Kidney capillary endothelial cell (primary cell): ENCODE measurements around the gene RAMP2.
"Not testable (repeated sequence)": the region's sequence is repeated elsewhere in the genome, so short reads cannot be mapped to it uniquely, and the experiment has no call there.

ENCODE experiments used
- DNase-seq: peaks from one replicate; pipeline ENCODE4 v3.0.0-alpha.2; 2018; ENCODE audit warnings: low spot score

The RAMP2 gene, protein sequence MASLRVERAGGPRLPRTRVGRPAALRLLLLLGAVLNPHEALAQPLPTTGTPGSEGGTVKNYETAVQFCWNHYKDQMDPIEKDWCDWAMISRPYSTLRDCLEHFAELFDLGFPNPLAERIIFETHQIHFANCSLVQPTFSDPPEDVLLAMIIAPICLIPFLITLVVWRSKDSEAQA

DNA sequence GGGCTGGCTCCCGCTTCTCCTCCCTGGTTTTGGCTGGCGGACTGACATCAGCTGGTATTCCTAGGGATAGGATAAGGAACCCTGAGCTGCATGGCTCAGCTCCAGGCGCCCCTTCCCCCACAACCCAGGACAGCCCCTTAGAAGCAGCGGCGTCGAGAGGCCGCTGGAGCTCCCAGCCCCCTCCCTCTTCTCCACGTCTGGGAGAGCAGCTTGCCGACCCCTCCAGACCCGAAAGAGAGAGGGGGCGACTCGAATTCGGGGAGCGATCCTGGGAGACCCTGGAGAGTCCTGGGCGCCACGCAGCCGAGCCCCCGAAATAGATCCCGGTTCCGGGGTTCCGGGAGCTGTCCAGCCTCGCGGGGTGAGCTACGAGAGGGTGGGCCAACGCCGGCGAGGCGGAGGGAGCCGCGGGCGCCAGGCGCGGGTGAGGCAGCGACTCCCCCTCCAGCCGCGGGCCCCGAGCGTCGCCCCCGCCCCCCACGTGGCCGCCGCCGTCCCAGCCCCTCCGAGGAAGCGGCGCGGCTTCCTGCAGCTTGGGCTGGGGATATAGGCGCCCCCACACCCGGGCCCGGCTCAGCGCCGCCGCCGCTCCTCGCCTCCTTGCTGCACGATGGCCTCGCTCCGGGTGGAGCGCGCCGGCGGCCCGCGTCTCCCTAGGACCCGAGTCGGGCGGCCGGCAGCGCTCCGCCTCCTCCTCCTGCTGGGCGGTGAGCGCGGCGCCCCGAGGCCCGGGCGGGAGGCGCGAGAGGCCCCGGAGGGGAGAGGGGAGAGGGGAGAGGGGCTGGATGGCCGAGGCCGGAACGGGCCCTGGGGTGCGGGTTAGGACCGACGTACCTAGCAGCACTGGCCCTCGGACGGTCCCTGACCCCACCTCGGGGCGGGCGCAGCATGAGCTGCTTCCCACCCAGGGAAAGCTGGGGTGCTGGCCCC lies at the start of gene RAMP2:
Gene RAMP2, plus strand, starts transcription at position 576 of the 930 bp plus-strand sequence. Its CDS starts 35 bp downstream, at position 611.
- no peak for DNase-seq

DNA sequence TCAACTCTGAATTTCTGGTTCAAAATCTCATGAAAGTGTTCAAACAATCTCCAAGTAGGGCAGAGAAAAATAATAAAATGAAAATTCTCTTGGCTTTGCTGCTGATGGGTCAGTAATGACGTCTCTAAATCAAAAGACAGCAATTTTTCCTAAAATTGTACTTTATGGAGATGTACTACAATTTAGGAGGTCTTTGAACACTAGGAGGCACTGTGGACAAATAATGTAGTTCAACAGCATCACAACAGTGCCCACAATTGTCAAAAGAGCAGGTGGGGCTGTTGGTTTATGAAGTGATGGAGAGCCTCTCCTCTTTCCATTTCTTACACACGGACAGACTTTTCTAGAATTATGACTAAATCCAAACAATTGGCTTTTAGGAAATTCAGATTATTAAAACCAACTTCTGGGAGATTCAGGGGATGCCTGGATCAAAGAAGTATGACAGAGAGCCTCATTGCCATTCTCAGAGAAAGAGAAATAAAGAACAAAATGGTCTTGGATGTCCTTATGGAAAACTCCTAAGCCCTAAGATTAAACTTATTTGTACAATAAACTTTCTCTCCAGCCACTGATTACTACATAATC lies 39.9 kb upstream of the RAMP2 start:
- DNase-seq, result peak; percentile 80

DNA sequence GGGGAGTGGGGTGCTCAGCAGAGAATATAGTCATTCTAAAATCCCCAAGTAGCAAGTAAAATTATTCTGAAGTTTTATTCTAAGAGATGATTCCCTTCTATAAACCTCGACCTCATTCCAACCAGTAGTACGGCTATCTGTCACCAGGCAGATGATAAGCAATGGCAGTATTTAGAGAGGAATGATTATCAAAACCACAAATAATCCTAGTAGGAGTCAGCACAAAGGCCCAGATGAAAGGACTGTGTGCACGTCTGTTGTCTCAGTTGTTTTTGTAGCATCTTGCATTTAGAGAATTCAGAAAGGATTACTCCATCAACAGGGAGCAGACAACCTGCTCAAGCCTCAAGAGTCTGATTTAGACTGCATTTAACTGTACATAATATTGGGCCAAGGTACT lies 37.4 kb upstream of the RAMP2 start:
- DNase-seq, result no peak

DNA sequence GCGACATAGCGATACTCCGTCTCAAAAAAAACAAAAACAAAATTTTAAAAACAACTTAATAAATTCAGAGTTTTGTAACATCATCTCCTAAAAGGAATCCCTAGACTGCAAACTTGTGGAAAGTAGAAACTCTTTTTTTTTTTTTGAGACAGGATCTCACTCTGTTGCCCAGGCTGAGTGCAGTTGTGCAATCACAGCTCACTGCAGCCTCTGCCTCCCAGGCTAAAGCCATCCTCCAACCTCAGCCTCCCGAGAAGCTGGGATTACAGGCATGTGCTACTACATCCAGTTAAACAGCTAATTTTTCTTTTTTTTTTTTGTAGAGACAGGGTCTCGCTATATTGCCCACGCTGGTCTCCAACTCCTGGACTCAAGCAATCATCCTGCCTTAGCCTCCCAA lies 35.9 kb upstream of the RAMP2 start:
- no peak for DNase-seq

DNA sequence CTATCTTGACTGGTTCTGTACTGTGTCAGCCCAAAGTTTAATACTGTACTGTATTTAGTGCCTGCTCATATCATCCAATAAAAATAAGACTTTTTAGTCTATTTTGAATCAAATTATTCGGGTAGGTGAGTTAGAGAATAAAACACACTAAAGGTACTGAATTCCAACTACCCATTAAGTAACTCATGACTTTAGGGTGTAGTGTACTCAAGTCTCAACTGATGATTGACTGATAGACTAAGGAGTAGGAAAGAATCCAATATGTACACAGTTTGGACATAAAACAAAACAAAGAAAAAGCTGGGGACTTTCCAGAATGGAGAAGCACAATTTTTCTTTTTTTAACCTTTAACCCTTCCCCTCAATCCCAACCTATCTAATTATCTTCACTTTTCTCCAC lies 20.3 kb upstream of the RAMP2 start:
- no peak for DNase-seq

DNA sequence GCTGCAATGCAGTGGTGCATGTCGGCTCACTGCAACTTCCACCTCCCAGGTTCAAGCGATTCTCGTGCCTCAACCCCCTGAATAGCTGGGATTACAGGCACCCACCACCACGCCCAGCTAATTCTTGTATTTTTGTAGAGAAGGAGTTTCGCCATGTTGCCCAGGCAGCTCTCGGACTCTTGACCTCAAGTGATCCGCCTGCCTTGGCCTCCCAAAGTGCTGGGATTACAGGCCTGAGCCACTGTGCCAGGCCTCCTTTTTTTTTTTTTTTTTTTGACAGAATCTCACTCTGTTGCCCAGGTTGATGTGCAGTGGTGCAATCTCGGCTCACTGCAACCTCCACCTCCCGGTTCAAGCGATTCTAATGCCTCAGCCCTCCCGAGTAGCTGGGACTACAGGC lies 18.1 kb upstream of the RAMP2 start:
- not testable (repeated sequence) for DNase-seq

DNA sequence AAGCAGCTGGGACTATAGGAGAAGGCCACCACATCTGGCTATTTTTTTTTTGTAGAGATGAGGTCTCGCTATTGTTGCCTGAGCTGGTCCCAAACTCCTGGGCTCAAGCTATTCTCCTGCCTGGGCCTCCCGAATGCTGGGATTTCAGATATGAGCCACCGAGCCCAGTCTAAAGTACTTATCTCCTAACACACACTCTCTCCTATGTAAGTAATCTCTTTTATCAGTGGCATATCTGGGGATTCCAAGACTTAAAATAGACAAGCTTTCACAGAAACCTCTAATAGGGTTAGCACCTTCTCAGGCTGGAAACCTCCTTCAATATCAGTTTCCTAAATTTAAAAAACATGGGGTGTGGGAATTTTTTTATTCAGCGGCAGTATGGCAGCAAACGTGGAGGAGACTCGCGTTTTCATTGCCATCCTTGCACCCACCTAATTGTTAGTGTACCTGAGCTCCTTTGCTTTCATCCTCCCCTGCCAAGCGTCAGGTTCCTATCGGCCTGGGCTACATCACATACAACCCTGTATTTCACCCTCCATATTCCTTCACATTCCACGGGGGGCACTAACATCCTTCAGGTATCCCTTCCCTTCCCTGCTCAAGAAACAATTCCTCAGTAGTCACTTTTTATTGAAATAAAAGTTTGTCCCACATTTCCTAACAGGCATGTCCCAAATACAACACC lies 17.3 kb upstream of the RAMP2 start:
- peak; percentile 37 for DNase-seq

DNA sequence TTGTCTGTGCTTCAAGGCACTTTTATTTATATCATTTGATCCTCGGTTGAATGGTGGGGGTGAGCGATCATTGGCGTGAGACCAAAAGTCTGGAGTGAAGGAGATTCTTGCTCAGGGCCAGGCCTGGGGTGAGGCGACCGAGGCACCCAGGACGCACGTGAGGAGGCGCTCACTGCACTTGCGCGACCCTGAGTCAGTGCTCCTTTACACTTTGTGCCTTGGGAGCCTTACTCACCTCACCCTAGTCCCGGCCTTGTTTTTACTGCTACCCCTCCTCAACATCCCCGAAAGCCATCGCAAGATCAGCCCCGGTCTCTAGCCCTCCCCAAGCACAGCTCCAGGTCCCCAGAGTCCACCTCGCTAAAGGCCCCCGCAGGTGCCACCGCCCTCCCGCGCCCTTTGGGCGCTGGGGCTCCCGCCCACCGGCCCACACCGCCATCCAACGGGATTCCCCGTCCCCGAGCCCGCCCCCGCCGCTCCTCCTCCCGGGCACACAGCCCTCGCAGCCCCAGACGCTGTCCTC lies 16.7 kb upstream of the RAMP2 start:
- peak; percentile 42 for DNase-seq

DNA sequence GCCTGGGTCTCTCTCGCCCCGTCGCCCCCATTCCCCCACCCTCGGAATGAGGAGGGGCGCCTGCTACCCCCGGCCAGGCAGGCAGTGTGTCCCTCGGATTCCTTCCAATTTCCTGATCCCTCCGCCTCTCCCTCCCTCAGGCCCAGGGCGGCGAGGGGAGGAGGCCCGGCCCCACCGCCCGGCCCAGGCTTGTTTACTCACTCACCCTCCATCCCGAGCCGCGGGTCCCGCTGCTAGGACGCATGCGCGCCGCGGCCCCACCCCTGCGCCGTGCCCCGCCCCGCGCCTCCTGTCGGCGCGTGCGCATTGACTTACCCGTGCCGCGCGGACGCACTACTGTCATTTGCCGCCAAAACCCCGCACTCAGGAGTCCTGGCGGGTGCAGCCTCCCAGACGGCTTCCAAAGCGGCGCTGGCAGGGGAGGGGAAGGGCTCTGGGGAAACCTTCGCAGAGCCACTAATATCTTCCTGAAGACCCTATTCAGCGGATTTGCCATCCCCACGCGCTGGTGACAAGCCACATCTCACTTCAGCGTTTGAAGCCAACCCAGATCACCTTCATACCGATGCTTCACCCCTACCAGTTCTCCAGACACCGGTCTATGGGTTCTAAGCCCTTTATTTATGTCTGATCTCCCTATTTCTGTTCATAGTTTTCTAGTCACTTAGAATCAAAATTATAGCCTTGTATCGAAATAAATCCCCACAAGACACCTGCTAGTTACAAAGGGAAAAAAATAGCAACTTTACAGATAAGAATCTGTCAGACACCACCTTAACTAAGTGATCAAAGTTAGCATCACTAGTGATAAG lies 16.0 kb upstream of the RAMP2 start, which contains the start of gene EZH1:
Gene EZH1, minus strand, starts transcription at position 235 of the 812 bp plus-strand sequence. CDS start 16,099 bp downstream, outside the sequence.
- peak; percentile 92 for DNase-seq

DNA sequence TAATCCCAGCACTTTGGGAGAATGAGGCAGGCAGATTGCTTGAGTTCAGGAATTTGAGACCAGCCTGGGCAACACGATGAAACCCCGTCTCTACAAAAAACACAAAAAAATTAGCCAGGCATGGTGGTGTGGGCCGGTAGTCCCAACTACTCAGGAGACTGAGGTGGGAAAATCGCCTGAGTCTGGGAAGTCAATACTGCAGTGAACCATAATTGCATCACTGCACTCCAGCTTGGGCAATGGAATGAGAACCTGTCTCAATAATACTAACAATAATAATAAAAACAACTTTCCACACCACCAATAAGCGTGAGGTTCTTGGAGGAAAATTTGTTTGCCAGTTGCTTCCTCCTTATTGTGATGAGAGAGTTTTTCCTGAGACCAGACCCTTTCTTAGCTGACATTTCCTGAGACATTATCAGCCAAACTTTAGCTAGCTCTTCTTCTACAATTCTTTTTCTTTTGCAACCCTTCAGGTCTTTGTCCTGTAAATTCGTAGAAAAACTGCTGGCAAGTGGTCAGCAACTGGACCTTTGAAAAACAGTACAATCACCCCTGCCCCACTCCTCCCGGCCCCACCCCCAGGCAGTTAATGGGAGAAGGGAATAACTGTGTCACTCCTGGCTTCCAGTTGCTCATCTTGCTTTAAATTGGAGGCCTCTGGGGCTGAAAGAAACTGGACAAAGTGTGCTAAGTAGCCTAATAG lies 12.7 kb upstream of the RAMP2 start:
- DNase-seq, result no peak

DNA sequence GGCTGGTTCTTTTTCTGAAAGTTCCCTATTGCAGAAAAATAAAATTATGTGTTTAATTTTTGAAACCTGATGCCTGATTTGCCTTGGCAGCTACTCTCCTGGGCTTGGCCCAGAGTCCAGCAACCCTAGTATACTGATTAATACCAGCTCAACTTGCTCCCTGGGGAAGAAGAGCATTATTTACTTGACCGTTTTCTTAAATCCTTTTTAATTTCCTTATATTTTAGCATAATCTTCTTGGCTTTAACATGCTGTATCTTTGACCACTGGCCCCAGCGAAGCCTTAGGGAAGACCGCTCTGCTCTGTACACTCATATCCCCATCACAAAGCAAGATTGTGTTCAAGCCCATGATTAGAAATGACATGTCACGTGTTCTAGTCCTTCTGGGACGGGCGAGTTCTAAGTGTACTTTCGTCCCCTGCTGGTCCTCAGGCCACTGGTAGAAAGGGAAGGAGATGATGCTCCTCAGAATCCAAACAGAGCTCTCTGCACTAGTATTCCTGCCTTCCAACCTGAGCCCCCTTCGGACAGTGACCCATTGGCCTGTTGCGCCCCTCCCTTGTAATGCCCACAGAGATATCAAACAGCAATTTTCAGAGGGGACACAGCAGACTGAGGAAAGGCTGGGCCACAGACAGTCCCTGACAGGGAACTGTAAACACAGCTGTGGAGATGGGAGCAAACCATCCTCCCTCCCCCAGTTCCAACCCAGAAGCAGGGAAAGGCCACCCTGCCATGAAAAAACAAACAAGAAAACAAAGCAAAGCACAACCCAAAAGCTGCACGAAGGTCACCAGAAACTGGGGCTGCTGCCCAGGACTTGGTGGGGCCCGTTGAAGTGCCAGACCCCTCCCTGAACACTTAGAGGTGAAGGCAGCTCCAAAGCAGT lies 11.9 kb upstream of the RAMP2 start:
- DNase-seq, result no peak

DNA sequence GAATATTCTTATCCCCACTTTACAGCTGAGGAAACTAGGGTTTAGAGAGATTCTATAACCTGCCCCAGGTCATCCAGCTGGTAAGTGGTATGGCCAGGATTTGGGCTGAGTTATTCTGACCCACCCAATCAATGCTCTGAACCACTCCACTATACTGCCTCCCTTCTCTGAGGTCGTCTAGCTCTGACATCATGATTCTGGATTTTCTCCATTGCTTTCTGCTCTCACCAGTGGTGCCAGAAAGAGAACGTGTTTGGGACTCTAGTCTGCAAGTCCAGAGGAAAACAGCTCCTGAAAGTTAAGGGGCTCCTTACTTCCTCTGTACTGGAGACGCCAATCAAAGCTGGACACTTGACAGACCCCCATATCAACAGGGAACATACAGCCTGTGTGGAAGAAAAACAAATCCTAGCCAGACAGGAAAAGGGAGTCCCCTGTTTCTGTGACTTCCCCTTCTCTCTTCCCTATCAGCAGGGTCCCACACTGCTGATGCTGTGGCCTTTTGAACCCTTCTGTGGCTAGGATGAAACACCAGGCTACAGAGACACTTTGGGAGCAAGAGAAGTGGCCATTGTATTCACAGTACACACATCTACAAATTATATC lies 10.2 kb upstream of the RAMP2 start:
- DNase-seq, result no peak

DNA sequence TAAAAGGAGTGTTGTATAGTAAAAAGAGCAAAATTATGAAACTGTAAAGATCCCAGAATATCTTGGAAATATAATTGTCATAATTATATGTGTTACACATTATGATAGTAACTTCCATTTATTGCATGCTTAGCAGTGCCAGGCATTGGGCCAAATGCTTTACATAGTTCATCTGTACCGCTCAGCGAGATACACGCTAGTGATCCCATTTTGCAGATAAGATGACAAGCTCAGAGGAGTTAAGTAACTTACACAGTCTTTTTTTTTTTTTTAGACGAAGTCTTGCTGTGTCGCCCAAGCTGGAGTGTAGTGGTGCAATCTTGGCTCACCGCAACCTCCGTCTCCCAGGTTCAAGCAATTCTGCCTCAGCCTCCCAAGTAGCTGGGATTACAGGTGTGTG lies 9.4 kb upstream of the RAMP2 start:
- no peak for DNase-seq

DNA sequence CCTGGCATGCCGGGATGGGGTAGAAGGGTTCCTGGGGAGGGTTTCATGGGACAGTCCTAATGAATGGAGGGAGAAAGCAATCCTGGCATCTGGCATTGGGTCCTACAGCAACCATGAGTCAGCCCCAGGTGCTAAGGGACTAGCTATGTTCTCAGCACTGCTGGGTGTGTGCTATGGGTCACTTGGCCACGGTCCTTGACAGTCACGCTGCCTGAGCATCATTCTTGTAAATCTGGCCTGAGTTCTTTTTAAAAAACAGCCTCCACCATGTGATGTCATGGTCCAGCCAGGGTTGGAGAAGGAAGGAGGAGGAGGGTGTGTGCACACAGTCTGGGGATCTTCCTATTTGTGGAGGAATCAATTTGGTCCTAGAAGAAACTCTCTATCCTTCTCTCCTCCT lies 6.2 kb upstream of the RAMP2 start:
- no peak for DNase-seq

DNA sequence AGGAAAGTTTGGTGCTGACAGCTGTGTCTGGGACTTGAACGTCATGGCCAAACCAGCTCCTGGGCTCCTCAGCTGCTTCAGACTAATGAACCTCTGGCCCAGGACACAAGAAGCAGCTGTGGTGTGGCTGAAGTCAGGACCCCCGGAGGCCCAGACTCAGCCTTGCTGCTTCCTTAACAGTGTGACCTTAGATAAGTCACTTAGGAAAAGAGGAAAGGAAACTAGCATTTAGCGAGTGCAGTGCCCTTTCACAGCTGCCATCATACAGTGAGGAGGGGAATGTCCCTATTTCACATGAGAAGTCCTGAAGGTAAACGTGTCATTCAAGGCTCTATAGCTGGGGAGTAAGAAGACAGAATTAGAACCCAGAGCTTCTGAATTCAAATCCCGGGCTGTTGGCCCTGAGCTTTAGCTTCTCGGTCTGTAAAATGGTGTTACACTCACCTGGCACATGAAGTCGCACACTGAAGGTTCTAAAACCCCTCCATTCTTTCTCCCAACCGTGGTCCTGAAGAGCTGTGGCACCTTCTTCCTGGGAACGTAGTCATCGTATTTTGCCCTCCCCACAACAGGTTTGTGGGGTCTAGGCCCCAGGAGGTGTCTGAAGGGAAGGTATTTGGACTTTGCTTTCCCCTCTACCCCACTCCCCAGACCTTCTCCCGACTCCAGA lies 910 bp upstream of the RAMP2 start:
- DNase-seq, result no peak

DNA sequence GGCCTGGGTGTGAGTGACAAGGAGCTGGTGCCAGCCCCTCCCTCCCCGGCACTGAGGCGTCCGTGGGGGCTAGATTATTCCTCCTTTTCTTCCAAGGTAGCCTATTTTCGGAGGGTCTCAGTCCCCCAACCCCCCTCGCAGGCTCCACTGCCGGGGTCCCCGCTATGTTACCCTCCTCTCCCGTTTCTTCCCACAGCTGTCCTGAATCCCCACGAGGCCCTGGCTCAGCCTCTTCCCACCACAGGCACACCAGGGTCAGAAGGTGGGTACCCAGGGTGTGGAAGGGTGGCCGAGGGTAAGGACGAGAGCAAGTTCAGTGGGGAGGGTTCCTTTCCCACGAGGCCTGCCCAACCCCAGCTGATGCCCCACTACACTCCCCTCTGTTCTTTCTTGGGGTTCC lies 611 bp downstream of the RAMP2 start:
- no peak for DNase-seq

DNA sequence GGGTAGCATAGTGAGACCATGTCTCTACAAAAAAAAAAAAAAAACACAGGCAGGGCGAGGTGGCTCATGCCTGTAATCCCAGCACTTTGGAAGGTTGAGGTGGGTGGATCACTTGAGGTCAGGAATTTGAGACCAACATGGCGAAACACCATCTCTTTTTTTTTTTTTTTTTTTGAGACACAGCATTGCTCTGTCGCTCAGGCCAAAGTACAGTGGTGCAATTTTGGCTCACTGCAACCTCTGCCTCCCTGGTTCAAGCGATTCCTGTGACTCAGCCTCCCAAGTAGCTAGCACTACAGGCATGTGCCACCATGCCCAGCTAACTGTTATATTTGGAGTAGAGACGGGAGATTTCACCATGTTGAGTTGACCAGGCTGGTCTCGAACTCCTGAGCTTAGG lies 5.1 kb downstream of the RAMP2 start:
- no peak for DNase-seq

DNA sequence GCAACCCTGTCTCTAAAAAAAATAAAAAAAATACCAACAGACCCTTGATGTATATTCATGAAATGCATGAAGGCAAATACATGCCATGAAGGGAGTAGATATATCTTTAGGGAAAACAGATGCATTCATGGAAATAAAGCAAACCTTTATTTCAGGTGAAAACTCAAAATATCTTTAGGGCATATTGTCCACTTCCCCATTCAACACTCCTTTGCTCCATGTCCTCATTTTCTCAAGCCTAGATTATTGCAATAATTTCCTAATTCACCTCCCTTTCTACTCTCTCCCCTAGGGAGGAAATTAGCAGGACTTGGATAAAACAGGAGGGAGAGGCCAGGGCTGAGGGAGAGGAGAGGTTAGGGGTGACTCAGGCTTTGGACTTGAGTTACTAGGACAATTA lies 6.5 kb downstream of the RAMP2 start:
- no peak for DNase-seq

DNA sequence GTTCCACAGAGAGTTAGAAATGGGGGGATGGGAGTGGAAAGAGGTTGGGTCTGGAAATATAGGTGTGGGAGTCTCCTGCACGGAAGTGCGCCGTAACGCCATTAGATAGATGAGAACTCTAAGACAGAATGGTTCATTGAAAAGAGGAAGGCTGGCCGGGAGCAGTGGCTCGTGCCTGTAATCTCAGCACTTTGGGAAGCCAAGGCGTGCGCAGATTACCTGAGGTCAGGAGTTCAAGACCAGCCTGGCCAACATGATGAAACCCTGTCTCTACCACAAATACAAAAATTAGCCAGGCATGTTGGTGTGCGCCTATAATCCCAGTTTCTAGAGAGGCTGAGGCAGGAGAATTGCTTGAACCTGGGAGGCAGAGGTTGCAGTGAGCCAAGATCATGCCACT lies 7.0 kb downstream of the RAMP2 start:
- DNase-seq, result not testable (repeated sequence)
